ENCODE measurements around the gene ERBB4. TPM values are rescaled to one million over a fixed set of nuclear protein-coding genes. Genes with fewer than 3 reads are reported as not detected.
A peak's percentile ranks its signal among the peaks of the same experiment; 100 is the strongest.
"Not testable (repeated sequence)": the region's sequence is repeated elsewhere in the genome, so short reads cannot be mapped to it uniquely, and the experiment has no call there.

Gene ERBB4
- total and polyA plus RNA-seq, 5 donors, result 4.3 to 38.8 (median 33.4) TPM

DNA sequence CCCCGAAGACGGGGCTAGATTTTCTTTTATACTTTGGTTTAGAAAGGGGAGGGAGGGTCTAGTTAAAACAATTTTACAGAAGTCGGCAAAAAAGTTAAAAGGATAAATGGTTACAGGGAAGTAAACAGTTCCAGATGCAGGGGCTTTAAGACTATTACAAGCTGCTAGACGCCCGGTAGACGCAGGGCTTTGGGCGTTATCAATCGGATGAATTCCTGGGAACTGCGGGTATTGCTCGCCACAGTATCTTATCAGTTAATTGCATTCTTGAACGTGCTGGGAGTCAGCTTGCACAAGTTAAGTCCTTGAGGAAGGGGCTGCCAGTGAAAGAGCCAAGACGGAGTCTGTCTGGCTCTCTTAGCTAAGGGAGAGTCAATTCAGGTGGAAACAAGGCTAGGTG is 946.6 kb downstream of the ERBB4 start:
- ATAC-seq; H3K27me3 ChIP-seq (ENCODE audit: control insufficient read depth, insufficient read depth); H3K4me1 ChIP-seq (ENCODE audit: control insufficient read depth, insufficient read depth, low read length); H3K27ac ChIP-seq (ENCODE audit: low read length); H3K9me3 ChIP-seq (ENCODE audit: control insufficient read depth, low read length); intact Hi-C loops (cut with DNase I); DNase-seq; H3K4me3 ChIP-seq (ENCODE audit: low read length): not testable (repeated sequence)
- WGBS, result 26% methylated on average over 12 of the region's 12 CpGs

DNA sequence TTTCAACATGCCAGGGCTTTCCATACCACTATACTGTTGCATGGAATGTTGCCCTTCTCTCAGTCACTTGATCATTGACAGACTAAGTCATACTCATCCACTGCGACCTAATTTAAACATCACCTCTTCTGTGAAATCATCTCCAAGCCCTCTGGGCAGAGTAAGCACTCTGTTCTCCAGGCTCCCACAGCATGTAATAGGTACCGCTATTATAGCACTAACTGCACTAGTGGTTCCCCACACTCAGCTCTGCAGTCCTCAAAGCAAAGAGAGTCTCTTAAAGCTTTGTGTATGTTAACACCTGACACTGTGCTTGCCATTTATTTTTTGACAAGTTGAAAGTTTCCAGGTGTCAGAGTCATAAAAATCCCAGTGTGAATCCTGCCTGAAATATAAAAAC is 947.2 kb downstream of the ERBB4 start:
- Histone ChIP-seq H3K27me3 (ENCODE audit: control insufficient read depth, insufficient read depth) (no peaks in the 10 kb centered on the region), H3K4me1 (ENCODE audit: control insufficient read depth, insufficient read depth, low read length) (no peaks in the 10 kb centered on the region), H3K4me3 (ENCODE audit: low read length) (no peak overlapping the region), H3K27ac (ENCODE audit: low read length) (no peak overlapping the region), H3K9me3 (ENCODE audit: control insufficient read depth, low read length) (no peaks in the 10 kb centered on the region)
- ATAC-seq, result no peak
- 52% methylated on average over 2 of the region's 2 CpGs for WGBS
- DNase-seq, result no peak
- intact Hi-C loops (cut with DNase I), result no loop called here

DNA sequence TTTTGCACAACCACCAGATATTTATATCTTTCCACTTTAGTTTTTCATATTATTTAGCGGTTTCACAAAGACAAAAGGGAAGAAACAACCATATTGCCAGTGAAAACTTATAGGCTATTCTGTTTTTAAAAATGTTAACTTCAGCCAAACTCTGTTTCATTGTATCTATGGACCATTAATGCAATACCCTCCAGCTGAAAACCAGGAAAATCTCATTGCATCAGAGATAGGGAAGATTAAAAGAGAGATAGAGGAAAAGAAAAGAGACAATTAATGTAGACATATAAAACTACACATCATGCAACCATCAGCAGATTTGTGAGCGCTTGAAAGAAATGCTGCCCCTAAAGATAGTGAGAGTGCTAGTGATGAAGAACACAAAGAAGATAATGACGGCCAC is 970.2 kb downstream of the ERBB4 start:
- 80% methylated on average over 3 of the region's 3 CpGs for WGBS
- DNase-seq, result no peak
- Histone ChIP-seq H3K27me3 (ENCODE audit: control insufficient read depth, insufficient read depth) (no peaks in the 10 kb centered on the region), H3K4me1 (ENCODE audit: control insufficient read depth, insufficient read depth, low read length) (no peaks in the 10 kb centered on the region), H3K4me3 (ENCODE audit: low read length) (no peak overlapping the region), H3K9me3 (ENCODE audit: control insufficient read depth, low read length) (no peaks in the 10 kb centered on the region), H3K27ac (ENCODE audit: low read length) (no peak overlapping the region)
- no peak for ATAC-seq
- intact Hi-C loops (cut with DNase I), result no loop called here

DNA sequence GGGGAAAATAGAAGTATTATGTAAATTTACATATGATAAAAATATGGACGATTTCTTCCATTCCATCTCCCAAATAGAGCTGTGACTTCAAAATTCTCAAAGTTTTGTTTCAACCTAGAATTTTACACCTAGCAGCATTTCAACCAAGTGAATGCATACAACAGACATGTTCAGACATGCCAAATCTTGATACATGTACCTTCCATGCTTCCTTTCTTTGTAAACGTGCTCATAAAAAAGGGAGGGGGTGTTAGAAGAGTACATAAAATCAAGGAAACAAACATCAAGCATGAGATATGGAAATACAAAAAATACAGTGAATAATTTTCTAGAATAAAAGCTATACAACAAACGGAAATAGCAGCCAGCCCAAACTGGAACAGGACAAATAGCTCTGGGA is 974.2 kb downstream of the ERBB4 start:
- H3K9me3 ChIP-seq (ENCODE audit: control insufficient read depth, low read length), result no peaks in the 10 kb centered on the region
- intact Hi-C loops (cut with DNase I), result no loop called here
- no peaks in the 10 kb centered on the region for H3K4me1 ChIP-seq (ENCODE audit: control insufficient read depth, insufficient read depth, low read length)
- H3K27ac ChIP-seq (ENCODE audit: low read length), result no peak overlapping the region
- H3K27me3 ChIP-seq (ENCODE audit: control insufficient read depth, insufficient read depth), result no peaks in the 10 kb centered on the region
- 72% methylated on average over 3 of the region's 3 CpGs for WGBS
- no peak for ATAC-seq
- DNase-seq, result no peak
- H3K4me3 ChIP-seq (ENCODE audit: low read length), result no peak overlapping the region

DNA sequence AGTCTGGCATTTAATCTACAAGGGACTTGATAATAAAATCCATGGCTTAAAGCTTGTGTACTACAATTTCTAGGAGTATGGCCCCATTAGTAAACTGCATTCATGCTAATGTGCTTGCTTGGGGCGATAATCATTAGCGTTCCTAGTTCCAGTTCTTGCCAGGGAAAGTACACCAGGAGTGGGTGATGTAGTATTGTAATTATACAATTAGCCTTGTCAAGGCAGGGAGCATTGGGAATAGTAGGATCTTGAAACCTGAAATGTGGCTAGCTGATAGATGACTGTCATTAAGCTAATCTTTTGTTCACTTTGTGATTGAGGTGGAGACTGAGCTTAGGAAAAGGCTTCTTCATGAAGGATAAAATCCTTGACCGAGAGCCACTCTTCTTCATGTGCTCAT is 993.0 kb downstream of the ERBB4 start:
- Histone ChIP-seq H3K9me3 (ENCODE audit: control insufficient read depth, low read length) (no peaks in the 10 kb centered on the region), H3K27me3 (ENCODE audit: control insufficient read depth, insufficient read depth) (no peaks in the 10 kb centered on the region), H3K27ac (ENCODE audit: low read length) (no peak overlapping the region), H3K4me3 (ENCODE audit: low read length) (no peak overlapping the region), H3K4me1 (ENCODE audit: control insufficient read depth, insufficient read depth, low read length) (no peaks in the 10 kb centered on the region)
- intact Hi-C loops (cut with DNase I), result no loop called here
- no peak for DNase-seq
- WGBS, result 90% methylated on average over 3 of the region's 3 CpGs
- ATAC-seq, result no peak

DNA sequence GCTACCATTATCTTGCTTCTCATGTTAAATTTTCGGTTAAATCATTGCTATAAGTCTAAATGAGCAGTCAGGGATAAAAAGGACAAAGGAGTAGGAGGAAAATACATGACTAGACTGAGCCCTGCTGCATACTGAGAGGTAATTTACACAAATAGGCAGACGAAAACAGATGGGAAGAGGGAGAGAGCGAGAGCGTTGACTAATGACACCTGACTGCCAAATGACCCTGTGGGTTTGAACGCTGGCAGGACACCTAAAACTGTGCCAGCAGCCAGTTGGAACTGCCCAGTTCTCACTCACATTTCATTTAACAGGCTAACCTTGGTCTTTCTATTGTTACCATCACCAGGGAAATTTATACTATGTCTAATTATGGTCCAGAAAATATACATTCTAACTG is 1004.0 kb downstream of the ERBB4 start:
- Histone ChIP-seq H3K4me3 (ENCODE audit: low read length) (no peak overlapping the region), H3K27me3 (ENCODE audit: control insufficient read depth, insufficient read depth) (no peaks in the 10 kb centered on the region), H3K27ac (ENCODE audit: low read length) (no peak overlapping the region), H3K9me3 (ENCODE audit: control insufficient read depth, low read length) (no peaks in the 10 kb centered on the region), H3K4me1 (ENCODE audit: control insufficient read depth, insufficient read depth, low read length) (no peaks in the 10 kb centered on the region)
- DNase-seq (peak in 2 of 3 donors; percentile 47 to 55), ATAC-seq (peak in 1 of 2 donors; percentile 67)
- WGBS, result 38% methylated on average over 5 of the region's 5 CpGs
- intact Hi-C loops (cut with DNase I), result no loop called here

DNA sequence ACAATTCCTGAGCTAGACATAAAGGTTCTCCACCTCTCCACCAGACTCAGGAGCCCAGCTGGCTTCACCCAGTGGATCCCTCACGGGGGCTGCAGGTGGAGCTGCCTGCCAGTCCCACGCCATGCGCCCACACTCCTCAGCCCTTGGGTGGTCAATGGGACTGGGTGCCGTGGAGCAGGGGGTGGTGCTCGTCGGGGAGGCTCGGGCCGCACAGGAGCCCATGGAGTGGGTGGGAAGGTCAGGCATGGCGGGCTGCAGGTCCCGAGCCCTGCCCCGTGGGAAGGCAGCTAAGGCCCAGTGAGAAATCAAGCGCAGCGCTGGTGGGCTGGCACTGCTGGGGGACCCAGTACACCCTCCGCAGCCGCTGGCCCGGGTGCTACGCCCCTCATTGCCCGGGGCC is 1014.4 kb downstream of the ERBB4 start:
- WGBS, result 94% methylated on average over 16 of the region's 18 CpGs
- H3K27me3 ChIP-seq (ENCODE audit: control insufficient read depth, insufficient read depth); H3K9me3 ChIP-seq (ENCODE audit: control insufficient read depth, low read length); H3K4me3 ChIP-seq (ENCODE audit: low read length); H3K4me1 ChIP-seq (ENCODE audit: control insufficient read depth, insufficient read depth, low read length); H3K27ac ChIP-seq (ENCODE audit: low read length); ATAC-seq; intact Hi-C loops (cut with DNase I): not testable (repeated sequence)
- DNase-seq, result peak in 1 of 3 donors; percentile 40

DNA sequence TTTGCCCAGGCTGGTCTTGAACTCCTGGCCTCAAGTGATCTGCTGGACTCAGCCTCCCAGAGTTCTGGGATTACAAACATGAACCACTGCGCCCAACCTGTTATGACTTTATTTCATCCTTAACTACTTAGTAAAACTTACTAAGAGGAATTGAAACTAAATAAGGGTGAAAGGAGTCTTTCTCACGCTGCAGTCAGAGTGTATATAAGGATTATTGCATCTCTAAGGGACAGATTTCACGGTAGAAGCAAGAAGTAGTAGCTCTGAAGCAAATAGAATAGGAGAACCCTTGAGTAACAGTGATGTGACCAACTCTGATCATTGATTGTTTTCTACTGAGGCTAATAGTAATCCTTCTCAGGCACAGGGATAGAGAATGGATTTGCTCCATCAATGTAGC is 1022.1 kb downstream of the ERBB4 start:
- Histone ChIP-seq H3K9me3 (ENCODE audit: control insufficient read depth, low read length) (no peaks in the 10 kb centered on the region), H3K4me3 (ENCODE audit: low read length) (no peak overlapping the region), H3K27me3 (ENCODE audit: control insufficient read depth, insufficient read depth) (no peaks in the 10 kb centered on the region), H3K27ac (ENCODE audit: low read length) (no peak overlapping the region), H3K4me1 (ENCODE audit: control insufficient read depth, insufficient read depth, low read length) (no peaks in the 10 kb centered on the region)
- WGBS, result 80% methylated on average over 3 of the region's 3 CpGs
- no peak for ATAC-seq
- DNase-seq, result no peak
- intact Hi-C loops (cut with DNase I), result no loop called here

DNA sequence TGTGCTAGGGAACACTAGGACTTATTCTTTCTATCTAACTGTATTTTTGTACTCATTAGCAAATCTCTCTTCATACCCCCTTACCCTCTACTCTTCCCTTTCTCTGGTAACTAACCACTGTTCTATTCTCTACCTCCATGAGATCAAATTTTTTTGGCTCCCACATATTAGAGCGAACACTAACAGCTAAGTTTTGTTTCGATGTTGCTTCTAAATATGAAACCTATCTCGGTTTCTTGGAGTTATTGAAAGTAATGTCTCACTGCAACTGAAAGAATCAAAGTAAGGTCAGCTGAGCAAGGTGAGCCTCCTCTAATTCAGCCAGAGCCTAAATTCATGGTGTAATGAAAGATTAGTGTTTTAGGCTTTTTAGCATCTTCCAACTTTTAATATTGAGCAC is 1024.6 kb downstream of the ERBB4 start:
- whole genome bisulfite sequencing, result 91% methylated on average over 3 of the region's 3 CpGs
- intact Hi-C loops (cut with DNase I), result no loop called here
- no peak for DNase-seq
- no peak for ATAC-seq
- Histone ChIP-seq H3K4me3 (ENCODE audit: low read length) (no peak overlapping the region), H3K9me3 (ENCODE audit: control insufficient read depth, low read length) (no peaks in the 10 kb centered on the region), H3K27ac (ENCODE audit: low read length) (no peak overlapping the region), H3K27me3 (ENCODE audit: control insufficient read depth, insufficient read depth) (no peaks in the 10 kb centered on the region), H3K4me1 (ENCODE audit: control insufficient read depth, insufficient read depth, low read length) (no peaks in the 10 kb centered on the region)

DNA sequence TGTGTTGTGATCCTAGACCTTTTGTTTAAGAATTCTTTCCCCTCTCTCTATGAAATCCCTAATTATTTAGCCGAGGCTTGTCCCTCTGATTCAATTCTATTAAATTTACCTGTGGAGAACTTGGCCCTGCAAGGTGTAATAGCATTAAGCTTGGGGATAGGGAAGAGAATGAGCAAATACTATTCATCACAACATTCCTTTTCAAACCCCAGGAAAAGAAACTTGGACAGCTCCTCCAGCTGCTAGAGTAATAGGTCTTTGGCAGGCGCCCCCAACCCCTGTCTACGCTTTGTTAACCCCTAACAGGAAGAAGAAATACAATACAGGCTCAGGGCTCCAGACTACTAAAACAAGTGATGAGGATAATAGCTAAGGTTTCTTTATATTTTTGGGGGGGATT is 1025.2 kb downstream of the ERBB4 start:
- no peak for ATAC-seq
- WGBS, result 61% methylated on average over 3 of the region's 3 CpGs
- Histone ChIP-seq H3K27ac (ENCODE audit: low read length) (no peak overlapping the region), H3K27me3 (ENCODE audit: control insufficient read depth, insufficient read depth) (no peaks in the 10 kb centered on the region), H3K4me1 (ENCODE audit: control insufficient read depth, insufficient read depth, low read length) (no peaks in the 10 kb centered on the region), H3K4me3 (ENCODE audit: low read length) (no peak overlapping the region), H3K9me3 (ENCODE audit: control insufficient read depth, low read length) (no peaks in the 10 kb centered on the region)
- DNase-seq, result no peak
- intact Hi-C loops (cut with DNase I), result no loop called here

DNA sequence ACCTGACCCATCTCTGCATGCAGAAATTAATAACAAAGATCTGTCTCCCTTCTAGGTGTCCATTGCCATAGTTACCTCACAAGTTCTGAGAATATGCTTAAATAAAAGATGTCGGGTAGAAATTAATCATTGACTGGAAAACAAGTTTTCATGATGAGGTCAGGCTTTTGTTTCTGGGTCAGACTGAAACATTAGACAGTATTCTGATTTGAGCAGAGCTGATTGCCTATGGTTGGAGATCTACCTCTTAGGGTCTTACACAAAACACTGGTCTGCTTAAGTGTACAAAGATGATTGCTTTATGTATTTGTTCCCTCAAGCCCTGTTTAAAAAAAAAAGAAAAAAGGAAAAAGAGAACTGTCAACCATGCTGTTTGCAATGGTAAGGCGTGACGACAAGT is 1025.8 kb downstream of the ERBB4 start:
- no peak for DNase-seq
- no peak overlapping the region for H3K4me3 ChIP-seq (ENCODE audit: low read length)
- no peaks in the 10 kb centered on the region for H3K4me1 ChIP-seq (ENCODE audit: control insufficient read depth, insufficient read depth, low read length)
- H3K27me3 ChIP-seq (ENCODE audit: control insufficient read depth, insufficient read depth), result no peaks in the 10 kb centered on the region
- no peak overlapping the region for H3K27ac ChIP-seq (ENCODE audit: low read length)
- intact Hi-C loops (cut with DNase I), result no loop called here
- no peaks in the 10 kb centered on the region for H3K9me3 ChIP-seq (ENCODE audit: control insufficient read depth, low read length)
- ATAC-seq, result no peak
- 84% methylated on average over 3 of the region's 3 CpGs for WGBS

DNA sequence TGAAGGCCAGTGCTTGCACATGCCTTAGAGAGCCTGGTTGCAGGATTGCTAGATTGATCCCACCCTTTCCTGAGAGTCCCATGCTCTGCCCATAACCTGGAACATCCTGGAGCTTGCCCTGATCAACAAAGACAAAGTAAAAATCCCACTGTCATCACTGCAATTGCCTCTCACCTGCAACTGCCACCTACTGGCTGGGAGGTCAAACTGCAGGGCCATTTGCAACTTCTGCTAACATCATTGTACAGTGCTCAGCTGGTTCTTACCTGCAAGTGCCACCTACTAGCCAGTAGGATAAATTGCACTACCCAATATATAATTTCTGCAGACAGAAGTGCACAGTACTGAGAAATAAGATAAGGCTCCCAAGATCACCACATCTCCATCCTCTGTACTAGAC is 1034.7 kb downstream of the ERBB4 start:
- ATAC-seq (no peak), DNase-seq (no peak)
- H3K4me1 ChIP-seq (ENCODE audit: control insufficient read depth, insufficient read depth, low read length), result no peaks in the 10 kb centered on the region
- intact Hi-C loops (cut with DNase I), result no loop called here
- no peak overlapping the region for H3K4me3 ChIP-seq (ENCODE audit: low read length)
- no peaks in the 10 kb centered on the region for H3K27me3 ChIP-seq (ENCODE audit: control insufficient read depth, insufficient read depth)
- no peaks in the 10 kb centered on the region for H3K9me3 ChIP-seq (ENCODE audit: control insufficient read depth, low read length)
- H3K27ac ChIP-seq (ENCODE audit: low read length), result no peak overlapping the region

Measured in right cardiac atrium (tissue), 5 donors.